DOHH2 (cell line): Measurements from ENCODE around the gene DNAJC11.

Source experiments
- EZH2phosphoT487 ChIP-seq: fragments of 200-600 bp; sonication (generic); IDR thresholded peaks from 2 replicates; pipeline ENCODE4 v1.6.1; 2017; ENCODE audit warnings: borderline replicate concordance, mild to moderate bottlenecking, antibody characterized with exemption, low read length, moderate library complexity, mixed read lengths
- TF ChIP-seq, protein P1 (sequence below): fragments of 200-600 bp; sonication (generic); IDR thresholded peaks from one replicate; pipeline ENCODE4 v1.5.1; 2014; ENCODE audit warnings: antibody characterized with exemption, mild to moderate bottlenecking, low read depth, low read length; ENCODE audit not compliant: poor library complexity, severe bottlenecking

DNA sequence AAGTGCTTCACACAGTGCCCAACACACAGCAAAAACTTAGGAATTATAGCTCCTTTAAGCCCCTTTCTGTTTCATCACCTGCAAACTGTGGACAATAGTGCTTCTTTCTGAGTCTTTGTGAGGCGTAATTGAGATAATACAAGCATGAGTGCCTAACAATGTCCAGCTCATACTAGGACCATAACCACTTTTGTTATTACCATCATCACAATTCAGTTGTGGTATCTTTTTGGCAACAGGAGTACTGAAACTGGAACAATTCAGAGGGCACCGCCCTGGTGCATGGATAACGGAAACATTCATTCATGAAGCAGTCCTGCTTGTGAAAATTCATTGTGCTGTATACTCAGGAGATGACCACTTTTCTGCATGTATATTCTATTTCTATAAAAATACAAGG is 18.2 kb downstream of the DNAJC11 start:
- TF ChIP-seq, protein P1, sequence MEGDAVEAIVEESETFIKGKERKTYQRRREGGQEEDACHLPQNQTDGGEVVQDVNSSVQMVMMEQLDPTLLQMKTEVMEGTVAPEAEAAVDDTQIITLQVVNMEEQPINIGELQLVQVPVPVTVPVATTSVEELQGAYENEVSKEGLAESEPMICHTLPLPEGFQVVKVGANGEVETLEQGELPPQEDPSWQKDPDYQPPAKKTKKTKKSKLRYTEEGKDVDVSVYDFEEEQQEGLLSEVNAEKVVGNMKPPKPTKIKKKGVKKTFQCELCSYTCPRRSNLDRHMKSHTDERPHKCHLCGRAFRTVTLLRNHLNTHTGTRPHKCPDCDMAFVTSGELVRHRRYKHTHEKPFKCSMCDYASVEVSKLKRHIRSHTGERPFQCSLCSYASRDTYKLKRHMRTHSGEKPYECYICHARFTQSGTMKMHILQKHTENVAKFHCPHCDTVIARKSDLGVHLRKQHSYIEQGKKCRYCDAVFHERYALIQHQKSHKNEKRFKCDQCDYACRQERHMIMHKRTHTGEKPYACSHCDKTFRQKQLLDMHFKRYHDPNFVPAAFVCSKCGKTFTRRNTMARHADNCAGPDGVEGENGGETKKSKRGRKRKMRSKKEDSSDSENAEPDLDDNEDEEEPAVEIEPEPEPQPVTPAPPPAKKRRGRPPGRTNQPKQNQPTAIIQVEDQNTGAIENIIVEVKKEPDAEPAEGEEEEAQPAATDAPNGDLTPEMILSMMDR = no peak
- no peak for TF ChIP-seq EZH2phosphoT487
